HG03066 (cell line): ENCODE data around the gene EPS8L3.

Experiments
- ATAC-seq: cut with Tn5 transposase; IDR thresholded peaks from one replicate; pipeline ENCODE4 v1.9.1; 2021; ENCODE audit warnings: low read depth; ENCODE audit not compliant: unreplicated experiment

EPS8L3 gene

GRCh38 chr1:109794319-109795132 is 30.8 kb upstream of the EPS8L3 start:
- no peak for ATAC-seq

GRCh38 chr1:109793486-109794318 is 30.0 kb upstream of the EPS8L3 start:
- ATAC-seq: no peak

GRCh38 chr1:109793089-109793485 is 29.4 kb upstream of the EPS8L3 start:
- no peak for ATAC-seq

- no peak for ATAC-seq
Observed at GRCh38 chr1:109792056-109792831, 28.5 kb upstream of the EPS8L3 start.

- no peak for ATAC-seq
Observed at GRCh38 chr1:109791495-109792043, 27.8 kb upstream of the EPS8L3 start.

GRCh38 chr1:109790735-109791494 is 27.2 kb upstream of the EPS8L3 start:
- peak; percentile 80 for ATAC-seq

- no peak for ATAC-seq
Observed at GRCh38 chr1:109790329-109790728, 26.6 kb upstream of the EPS8L3 start.

- no peak for ATAC-seq
Observed at GRCh38 chr1:109789551-109790180, 25.9 kb upstream of the EPS8L3 start.

GRCh38 chr1:109788695-109789521 is 25.2 kb upstream of the EPS8L3 start:
- ATAC-seq: no peak

- ATAC-seq: no peak
Observed at GRCh38 chr1:109787845-109788601, 24.3 kb upstream of the EPS8L3 start.

- ATAC-seq: no peak
Observed at GRCh38 chr1:109787211-109787844, 23.6 kb upstream of the EPS8L3 start.

GRCh38 chr1:109786531-109787021 is 22.9 kb upstream of the EPS8L3 start:
- no peak for ATAC-seq

- no peak for ATAC-seq
Observed at GRCh38 chr1:109786112-109786480, 22.4 kb upstream of the EPS8L3 start.

- no peak for ATAC-seq
Observed at GRCh38 chr1:109785446-109786111, 21.9 kb upstream of the EPS8L3 start.

- no peak for ATAC-seq
Observed at GRCh38 chr1:109784551-109785252, 21.0 kb upstream of the EPS8L3 start.

GRCh38 chr1:109783436-109783835 is 19.7 kb upstream of the EPS8L3 start:
- ATAC-seq: no peak
